ENCODE data around the gene ELL2. TPM values are rescaled to one million over a fixed set of nuclear protein-coding genes. Genes with fewer than 3 reads are reported as not detected.
A peak's percentile ranks its signal among the peaks of the same experiment; 100 is the strongest.
"Not testable (repeated sequence)": the region's sequence is repeated elsewhere in the genome, so short reads cannot be mapped to it uniquely, and the experiment has no call there.

Gene ELL2
- total RNA-seq, 2 donors from 2014 or later = 83.9 to 248 TPM

GRCh38 chr5:95871146-95871806 lies 90.4 kb downstream of the ELL2 start:
- Histone ChIP-seq H3K9me3 (no peaks in the 10 kb centered on the region), H3K27ac (peak overlapping the region; percentile 80 to 88), H3K27me3 (replicated peaks; ENCODE audit: insufficient read depth) (no peaks in the 10 kb centered on the region), H3K4me1 (ENCODE audit: control insufficient read depth in 1 of 2, low read depth in 2 of 2) (peaks cover 22 to 38% of the 10 kb centered on the region in 2 donors), H3K36me3 (no peaks in the 10 kb centered on the region), H3K4me3 (no peak overlapping the region)
- no peak for DNase-seq (ENCODE audit: low spot score)
- no peak for ATAC-seq (ENCODE audit: insufficient number of reproducible peaks, low FRiP score, low read depth)
- TF ChIP-seq CTCF (IDR thresholded peaks at IDR 0.05) = no peak

GRCh38 chr5:95870105-95870672 lies 91.5 kb downstream of the ELL2 start:
- DNase-seq (ENCODE audit: low spot score) (no peak), ATAC-seq (ENCODE audit: insufficient number of reproducible peaks, low FRiP score, low read depth) (peak; percentile 82)
- no peaks in the 10 kb centered on the region for H3K36me3 ChIP-seq
- H3K27me3 ChIP-seq (replicated peaks; ENCODE audit: insufficient read depth) = no peaks in the 10 kb centered on the region
- peak overlapping the region; percentile 27 for H3K4me3 ChIP-seq
- peak overlapping the region; percentile 80 to 88 for H3K27ac ChIP-seq
- H3K9me3 ChIP-seq = no peaks in the 10 kb centered on the region
- TF ChIP-seq CTCF (IDR thresholded peaks at IDR 0.05) = no peak
- H3K4me1 ChIP-seq (ENCODE audit: control insufficient read depth in 1 of 2, low read depth in 2 of 2) = peaks cover 25 to 43% of the 10 kb centered on the region in 2 donors

DNA sequence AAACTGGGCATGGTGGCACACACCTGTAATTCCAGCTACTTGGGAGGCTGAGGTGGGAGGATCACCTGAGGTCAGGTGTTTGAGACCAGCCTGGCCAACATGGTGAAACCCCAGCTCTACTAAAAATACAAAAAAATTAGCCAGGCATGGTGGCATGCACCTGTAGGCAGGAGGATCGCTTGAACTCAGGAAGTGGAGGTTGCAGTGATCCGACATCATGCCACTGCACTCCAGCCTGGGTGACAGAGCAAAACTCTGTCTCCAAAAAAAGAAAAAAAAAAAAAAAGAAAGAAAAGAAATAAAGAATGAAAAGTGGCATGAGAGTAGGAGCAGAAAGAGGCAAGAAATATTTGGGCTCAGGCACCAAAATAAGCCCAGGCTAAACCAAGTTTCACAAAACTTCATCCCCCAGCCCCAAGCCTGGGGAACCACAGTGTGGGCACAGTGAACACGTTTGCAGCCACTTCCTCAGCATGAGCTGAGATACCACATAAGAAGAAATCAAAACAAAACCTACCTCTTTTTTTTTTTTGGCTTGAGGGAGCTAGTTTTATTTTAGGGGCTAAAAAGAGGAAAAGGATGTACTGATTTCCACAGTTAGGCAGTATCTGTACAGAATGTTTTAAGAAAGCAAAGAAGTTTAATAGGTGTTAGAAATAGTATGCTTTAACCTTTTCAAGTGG lies 92.3 kb downstream of the ELL2 start:
- H3K9me3 ChIP-seq; ATAC-seq (ENCODE audit: insufficient number of reproducible peaks, low FRiP score, low read depth); H3K27me3 ChIP-seq (replicated peaks; ENCODE audit: insufficient read depth); H3K36me3 ChIP-seq; DNase-seq (ENCODE audit: low spot score); H3K4me3 ChIP-seq: not testable (repeated sequence)
- H3K4me1 ChIP-seq (ENCODE audit: control insufficient read depth in 1 of 2, low read depth in 2 of 2) = peaks cover 31 to 43% of the 10 kb centered on the region in 2 donors
- H3K27ac ChIP-seq = peak overlapping the region; percentile 80 to 88

DNA sequence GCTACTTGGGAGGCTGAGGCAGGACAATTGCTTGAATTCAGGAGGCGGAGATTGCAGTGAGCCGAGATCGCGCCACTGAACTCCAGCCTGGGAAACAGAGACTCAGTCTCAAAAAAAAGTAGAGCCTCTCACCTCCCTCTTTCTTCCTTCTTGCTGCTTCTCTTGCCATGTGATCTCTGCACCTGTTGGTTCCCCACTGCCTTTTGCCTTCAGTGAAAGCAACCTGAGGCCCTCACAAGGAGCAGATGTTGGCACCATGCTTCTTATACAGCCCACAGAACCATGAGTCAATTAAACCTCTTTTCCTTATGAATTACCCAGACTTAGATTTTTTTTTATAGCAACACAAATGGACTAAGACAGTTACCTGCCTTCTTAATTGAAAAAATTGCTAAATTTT lies 93.5 kb downstream of the ELL2 start:
- no peak for ATAC-seq (ENCODE audit: insufficient number of reproducible peaks, low FRiP score, low read depth)
- no peak overlapping the region for H3K4me3 ChIP-seq
- no peak for DNase-seq (ENCODE audit: low spot score)
- no peaks in the 10 kb centered on the region for H3K9me3 ChIP-seq
- no peaks in the 10 kb centered on the region for H3K27me3 ChIP-seq (replicated peaks; ENCODE audit: insufficient read depth)
- H3K4me1 ChIP-seq (ENCODE audit: control insufficient read depth in 1 of 2, low read depth in 2 of 2) = peaks cover 41 to 53% of the 10 kb centered on the region in 2 donors
- no peak for TF ChIP-seq CTCF (IDR thresholded peaks at IDR 0.05)
- no peaks in the 10 kb centered on the region for H3K36me3 ChIP-seq
- peak overlapping the region in 1 of 2 donors; percentile 72 for H3K27ac ChIP-seq

- DNase-seq (ENCODE audit: low spot score) (no peak), ATAC-seq (ENCODE audit: insufficient number of reproducible peaks, low FRiP score, low read depth) (no peak)
- H3K36me3 ChIP-seq = no peaks in the 10 kb centered on the region
- H3K27ac ChIP-seq = peak overlapping the region; percentile 63 to 72
- no peaks in the 10 kb centered on the region for H3K9me3 ChIP-seq
- no peak overlapping the region for H3K4me3 ChIP-seq
- H3K27me3 ChIP-seq (replicated peaks; ENCODE audit: insufficient read depth) = no peaks in the 10 kb centered on the region
- H3K4me1 ChIP-seq (ENCODE audit: control insufficient read depth in 1 of 2, low read depth in 2 of 2) = peaks cover 56 to 69% of the 10 kb centered on the region in 2 donors
- TF ChIP-seq CTCF (IDR thresholded peaks at IDR 0.05) = no peak
Measured at GRCh38 chr5:95866435-95867040, 95.1 kb downstream of the ELL2 start.
